Measurements from ENCODE around the gene SH3BP4. TPM values are rescaled to one million over a fixed set of nuclear protein-coding genes. Genes with fewer than 3 reads are reported as not detected.

The SH3BP4 gene
- total and polyA plus RNA-seq, 2 of the 8 experiments (the other 6 are each of a cell fraction or from before 2014, with no cell fraction given), result 28.3 to 35.4 TPM

- Histone ChIP-seq H3K27me3 (replicated peaks in 1 of 4; ENCODE audit: control insufficient read depth in 3 of 4, extremely low read depth in 1 of 4, insufficient read depth in 3 of 4, low read length in 3 of 4) (peaks cover 0 to 2% (median 0%) of the 10 kb centered on the region in 4 experiments; a peak in 4 of 7 replicates), H2AK5ac (ENCODE audit: low read depth, low read length) (0 out of 2 replicates have a peak overlapping the region, but pooled peaks have one; percentile 53), H2AFZ (ENCODE audit: low read length) (no peak overlapping the region), H3K36me3 (ENCODE audit: control insufficient read depth in 2 of 4, insufficient read depth in 4 of 4, low read length in 3 of 4) (no peaks in the 10 kb centered on the region), H3K79me2 (ENCODE audit: control insufficient read depth in 1 of 2, insufficient read depth in 2 of 2, low read length in 2 of 2) (no peaks in the 10 kb centered on the region), H4K20me1 (replicated peaks in 1 of 2; ENCODE audit: control insufficient read depth in 1 of 2, insufficient read depth in 2 of 2, low read length in 2 of 2) (peaks cover 0 to 3% of the 10 kb centered on the region in 2 experiments), H3K9ac (replicated peaks in 1 of 4; ENCODE audit: extremely low read depth in 1 of 4, low read depth in 3 of 4, low read length in 3 of 4) (no peak overlapping the region; a peak in 2 of 7 replicates), H2BK120ac (replicated peaks; ENCODE audit: low read depth, low read length) (peak overlapping the region; percentile 79), H3K27ac (ENCODE audit: low read depth, low read length) (no peak overlapping the region), H2BK12ac (ENCODE audit: low read depth, low read length) (peak overlapping the region; percentile 99), H3K56ac (replicated peaks; ENCODE audit: insufficient read length, low read depth, low read length) (no peak overlapping the region), H4K8ac (ENCODE audit: extremely low read depth, insufficient read depth, low read length) (peak overlapping the region; percentile 62; the same call in 1 of the 2 replicates), H3K23ac (ENCODE audit: insufficient read length) (no peak overlapping the region), H3K23me2 (ENCODE audit: low read depth, low read length) (peaks cover 6% of the 10 kb centered on the region; the same call in 1 of the 2 replicates), H4K5ac (ENCODE audit: insufficient read length, low read depth, low read length) (peak overlapping the region; percentile 13), H3K4me3 (ENCODE audit: extremely low read depth in 1 of 4, insufficient read depth in 2 of 4, low read depth in 3 of 4, low read length in 4 of 4) (peak overlapping the region in 1 of 4 experiments; percentile 11; a peak in 1 of 8 replicates), H3K14ac (ENCODE audit: insufficient read length) (no peak overlapping the region), H2BK5ac (ENCODE audit: low read depth, low read length) (peak overlapping the region; percentile 81; the same call in 1 of the 2 replicates), H3K4me1 (replicated peaks in 1 of 4; ENCODE audit: control insufficient read depth in 3 of 4, insufficient read depth in 4 of 4, low read length in 3 of 4) (peaks cover 3 to 9% (median 5%) of the 10 kb centered on the region in 4 experiments; a peak in 5 of 7 replicates), H3K79me1 (ENCODE audit: low read depth, low read length) (no peaks in the 10 kb centered on the region), H4K91ac (replicated peaks; ENCODE audit: insufficient read length, low read length) (peak overlapping the region; percentile 55), H3K9me3 (ENCODE audit: insufficient read depth in 2 of 2, low read depth in 1 of 2, low read length in 1 of 2) (no peaks in the 10 kb centered on the region), H2BK20ac (ENCODE audit: low read length) (peak overlapping the region; percentile 72; the same call in 1 of the 2 replicates), H2BK15ac (ENCODE audit: low read length) (0 out of 2 replicates have a peak overlapping the region, but pooled peaks have one; percentile 72), H3K4ac (replicated peaks; ENCODE audit: insufficient read length, low read depth, low read length) (no peak overlapping the region), H3K4me2 (ENCODE audit: insufficient read depth in 1 of 2, low read depth in 2 of 2, low read length in 2 of 2) (peak overlapping the region; percentile 32 to 46; a peak in 3 of 4 replicates), H3K18ac (ENCODE audit: extremely low read depth, low read length) (peak overlapping the region; percentile 93)
- peak; percentile 85 for FAIRE-seq
- no peak for DNase-seq (ENCODE audit: low read depth in 1 of 2, low spot score in 2 of 2)
- CTCF ChIA-PET (ENCODE audit: partially characterized antibody), result interaction anchor here (0.6 kb wide), 1 partner anchor 117 kb away, joined by 3 read pairs; no protein-coding TSS in a partner anchor
- POLR2A ChIA-PET (ENCODE audit: partially characterized antibody), result no interaction called here
- TF ChIP-seq SP1 (IDR thresholded peaks at IDR 0.05; ENCODE audit: low read depth, low read length) (0 out of 2 replicates have a peak, but pooled peaks have one; percentile 18), KDM1A (IDR thresholded peaks at IDR 0.05; ENCODE audit: borderline replicate concordance, low read length) (no peak)
- 42% methylated on average over 12 of the region's 12 CpGs; no CpG with 5 or more reads in 1 of the 2 experiments for WGBS, 2 experiments (ENCODE audit: extremely low coverage in 1 of 2, insufficient coverage in 1 of 2, insufficient read length in 1 of 2, insufficient replicate concordance in 2 of 2, low coverage in 1 of 2, low lambda C conversion rate in 2 of 2, missing lambda C conversion rate in 1 of 2)
Measured at GRCh38 chr2:234932591-234933168, 19.1 kb upstream of the SH3BP4 start.
